Fibroblast of the aortic adventitia (primary cell): ENCODE measurements around the gene CHST12. TPM values are rescaled to one million over a fixed set of nuclear protein-coding genes. Genes with fewer than 3 reads are reported as not detected.

Experiments used
- DNase-seq: peaks from one replicate; pipeline ENCODE4 v3.0.0-alpha.2; 2010; ENCODE audit warnings: low read depth
- H3K4me3 ChIP-seq: 2 replicates; pipeline ENCODE4 v1.5.1; 2011; ENCODE audit warnings: low read depth, mild to moderate bottlenecking, control low read depth, low read length, moderate library complexity
- CTCF ChIP-seq: IDR thresholded peaks from 2 replicates; pipeline ENCODE4 v1.5.1; 2011; ENCODE audit warnings: mild to moderate bottlenecking, low read length, control low read depth, inconsistent platforms; ENCODE audit not compliant: insufficient read depth
- small RNA-seq: library from RNA; depleted of rRNA; stranded (forward); fragments of <200 nt; gene quantifications from one replicate; pipeline ENCODE3, GENCODE V24; 2012
- total RNA-seq: library from RNA; depleted of rRNA; stranded (reverse); fragments of >200 nt; gene quantifications from 2 replicates; pipeline ENCODE4 v1.2.3, GENCODE V29; 2012; ENCODE audit warnings: low replicate concordance

CHST12 gene
- total RNA-seq, 1 donor = 4.2 TPM

- no peak for TF ChIP-seq CTCF
- no peak for DNase-seq
- H3K4me3 ChIP-seq = no peak overlapping the region
Measured at GRCh38 chr7:2494191-2495130, 91.0 kb downstream of the CHST12 start.

- no peak for TF ChIP-seq CTCF
- no peak overlapping the region for H3K4me3 ChIP-seq
- DNase-seq = no peak
Measured at GRCh38 chr7:2495418-2496299, 92.2 kb downstream of the CHST12 start.

- DNase-seq = no peak
- TF ChIP-seq CTCF = no peak
- no peak overlapping the region for H3K4me3 ChIP-seq
Measured at GRCh38 chr7:2496375-2496774, 93.0 kb downstream of the CHST12 start.

GRCh38 chr7:2497065-2497464 is 93.7 kb downstream of the CHST12 start:
- no peak for TF ChIP-seq CTCF
- H3K4me3 ChIP-seq = no peak overlapping the region
- DNase-seq = no peak

GRCh38 chr7:2497500-2498336 is 94.3 kb downstream of the CHST12 start:
- no peak for TF ChIP-seq CTCF
- DNase-seq = no peak
- no peak overlapping the region for H3K4me3 ChIP-seq

Small RNA genes lying within 50 kb of the gene (small RNA-seq; reads per million reads assigned to genes)
- not detected for gene AC004840.2

Other genes with a start within 250 kb of the CHST12 start
- gene MAD1L1, start 170.7 kb upstream of the CHST12 start, total RNA-seq = 22.9 and 133 TPM in 2 replicates
- 17.7 and 20.7 TPM in 2 replicates for gene MRM2, start 161.4 kb upstream of the CHST12 start, total RNA-seq
- 8.3 and 16.3 TPM in 2 replicates for gene NUDT1, start 161.4 kb upstream of the CHST12 start, total RNA-seq
- 12.1 and 19.4 TPM in 2 replicates for gene SNX8, start 89.2 kb upstream of the CHST12 start, total RNA-seq
- gene EIF3B, start 48.8 kb upstream of the CHST12 start, total RNA-seq = 150 and 173 TPM in 2 replicates
- gene GRIFIN, start 72.8 kb downstream of the CHST12 start, total RNA-seq = not detected in 2 replicates
- 0.72 and 2.3 TPM in 2 replicates for gene LFNG, start 116.2 kb downstream of the CHST12 start, total RNA-seq
- gene BRAT1, start 151.9 kb downstream of the CHST12 start, total RNA-seq = 22.3 and 44.9 TPM in 2 replicates
- gene IQCE, start 155.4 kb downstream of the CHST12 start, total RNA-seq = 14.0 and 210 TPM in 2 replicates
- gene TTYH3, start 228.4 kb downstream of the CHST12 start, total RNA-seq = 9.2 and 27.9 TPM in 2 replicates